ENCODE results near the gene PTPN14. TPM values are rescaled to one million over a fixed set of nuclear protein-coding genes. Genes with fewer than 3 reads are reported as not detected.

The PTPN14 gene
- total RNA-seq, 1 donor from 2014 or later = 24.6 TPM

- H3K4me3 ChIP-seq (ENCODE audit: low read depth, low read length) = no peak overlapping the region
- no peak for DNase-seq (ENCODE audit: low read depth)
- no peak for TF ChIP-seq CTCF (conservative IDR thresholded peaks at IDR 0.05; ENCODE audit: low read depth, low read length)
These were observed 96.6 kb downstream of the PTPN14 start for GRCh38 chr1:214454569-214455396.

GRCh38 chr1:214453109-214453722 is 98.2 kb downstream of the PTPN14 start:
- no peak for TF ChIP-seq CTCF (conservative IDR thresholded peaks at IDR 0.05; ENCODE audit: low read depth, low read length)
- DNase-seq (ENCODE audit: low read depth) = peak; percentile 70
- no peak overlapping the region for H3K4me3 ChIP-seq (ENCODE audit: low read depth, low read length)

- no peak for DNase-seq (ENCODE audit: low read depth)
- TF ChIP-seq CTCF (conservative IDR thresholded peaks at IDR 0.05; ENCODE audit: low read depth, low read length) = peak; percentile 27
- no peak overlapping the region for H3K4me3 ChIP-seq (ENCODE audit: low read depth, low read length)
These were observed 99.1 kb downstream of the PTPN14 start for GRCh38 chr1:214452152-214452784.

GRCh38 chr1:214451596-214451995 is 99.8 kb downstream of the PTPN14 start:
- DNase-seq (ENCODE audit: low read depth) = no peak
- no peak for TF ChIP-seq CTCF (conservative IDR thresholded peaks at IDR 0.05; ENCODE audit: low read depth, low read length)
- no peak overlapping the region for H3K4me3 ChIP-seq (ENCODE audit: low read depth, low read length)

GRCh38 chr1:214449371-214449770 is 102.0 kb downstream of the PTPN14 start:
- no peak overlapping the region for H3K4me3 ChIP-seq (ENCODE audit: low read depth, low read length)
- DNase-seq (ENCODE audit: low read depth) = peak; percentile 88
- TF ChIP-seq CTCF (conservative IDR thresholded peaks at IDR 0.05; ENCODE audit: low read depth, low read length) = no peak

- no peak overlapping the region for H3K4me3 ChIP-seq (ENCODE audit: low read depth, low read length)
- TF ChIP-seq CTCF (conservative IDR thresholded peaks at IDR 0.05; ENCODE audit: low read depth, low read length) = peak; percentile 34
- DNase-seq (ENCODE audit: low read depth) = no peak
These were observed 102.9 kb downstream of the PTPN14 start for GRCh38 chr1:214448536-214448935.

Measured in epithelial cell of proximal tubule (primary cell).